ENCODE results near the gene SDK2.
"Not testable (repeated sequence)": the region's sequence is repeated elsewhere in the genome, so short reads cannot be mapped to it uniquely, and the experiment has no call there.

Gene SDK2

GRCh38 chr17:73465130-73465952 lies 178.9 kb downstream of the SDK2 start:
- DNase-seq (ENCODE audit: insufficient read length, low spot score) (no peak), FAIRE-seq (no peak)
- no peak for TF ChIP-seq CTCF (IDR thresholded peaks at IDR 0.05; ENCODE audit: insufficient read depth, missing control alignments)

DNA sequence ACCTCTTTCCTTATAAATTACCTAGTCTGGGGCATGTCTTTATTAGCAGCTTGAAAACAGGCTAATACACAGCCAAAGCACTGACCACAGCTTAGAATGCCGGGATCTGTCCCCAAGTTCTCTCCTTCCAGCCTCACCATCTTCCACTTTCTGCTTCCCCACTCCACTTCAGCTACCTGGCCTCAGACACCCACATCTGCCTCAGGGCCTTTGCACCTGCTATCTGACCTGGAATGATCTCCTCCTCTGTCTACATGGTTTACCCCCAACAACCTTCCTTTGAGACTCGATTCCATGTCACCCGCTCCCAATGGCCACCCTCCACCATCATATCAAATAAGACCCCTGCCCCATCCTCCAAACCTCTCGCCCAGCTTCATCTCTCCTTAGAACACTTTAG lies 179.8 kb downstream of the SDK2 start:
- no peak for TF ChIP-seq CTCF (IDR thresholded peaks at IDR 0.05; ENCODE audit: insufficient read depth, missing control alignments)
- FAIRE-seq, result no peak
- DNase-seq (ENCODE audit: insufficient read length, low spot score), result no peak

DNA sequence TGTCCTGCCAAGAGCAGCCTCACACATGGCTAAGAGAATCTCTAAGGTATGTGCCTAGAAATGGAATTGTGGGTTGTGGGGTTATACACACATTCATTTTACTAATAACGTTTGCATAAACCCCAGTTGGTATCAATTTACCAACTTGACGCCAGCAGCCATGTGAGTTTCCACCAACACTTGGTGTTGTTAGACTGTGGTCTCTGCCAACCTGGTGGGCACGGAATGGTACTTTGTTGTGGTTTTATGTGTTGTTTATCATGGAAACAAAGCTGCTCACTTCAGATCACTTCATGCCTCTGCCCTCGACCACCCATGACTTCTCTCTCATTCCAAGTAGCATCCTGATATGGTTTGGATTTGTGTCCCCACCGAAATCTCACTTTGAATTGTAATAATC lies 180.4 kb downstream of the SDK2 start:
- DNase-seq (ENCODE audit: insufficient read length, low spot score), result no peak
- no peak for FAIRE-seq
- TF ChIP-seq CTCF (IDR thresholded peaks at IDR 0.05; ENCODE audit: insufficient read depth, missing control alignments), result no peak

- no peak for FAIRE-seq
- no peak for DNase-seq (ENCODE audit: insufficient read length, low spot score)
- TF ChIP-seq CTCF (IDR thresholded peaks at IDR 0.05; ENCODE audit: insufficient read depth, missing control alignments), result no peak
These were observed 181.4 kb downstream of the SDK2 start for GRCh38 chr17:73462823-73463222.

DNA sequence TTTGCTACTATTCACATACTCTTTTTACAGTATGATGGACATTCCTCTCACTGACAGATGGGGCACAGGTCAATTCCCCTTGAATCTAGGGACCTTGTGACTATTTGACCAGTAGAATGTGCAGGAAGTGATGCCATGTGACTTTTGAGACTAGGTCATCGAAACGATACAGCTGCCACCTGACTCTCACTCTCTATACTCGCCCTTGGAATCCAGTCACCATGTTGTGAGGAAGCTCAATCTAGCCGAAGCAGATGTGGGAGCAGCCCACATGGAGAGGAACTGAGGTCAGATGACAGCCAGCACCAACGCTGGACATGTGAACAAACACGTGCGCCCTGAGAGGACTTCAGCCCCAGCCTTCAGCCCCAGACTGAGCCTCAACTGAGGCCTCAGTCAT lies 184.3 kb downstream of the SDK2 start:
- no peak for TF ChIP-seq CTCF (IDR thresholded peaks at IDR 0.05; ENCODE audit: insufficient read depth, missing control alignments)
- no peak for DNase-seq (ENCODE audit: insufficient read length, low spot score)
- FAIRE-seq, result no peak

GRCh38 chr17:73455767-73456166 lies 188.5 kb downstream of the SDK2 start:
- TF ChIP-seq CTCF (IDR thresholded peaks at IDR 0.05; ENCODE audit: insufficient read depth, missing control alignments), result no peak
- no peak for FAIRE-seq
- no peak for DNase-seq (ENCODE audit: insufficient read length, low spot score)

- FAIRE-seq (no peak), DNase-seq (ENCODE audit: insufficient read length, low spot score) (no peak)
- no peak for TF ChIP-seq CTCF (IDR thresholded peaks at IDR 0.05; ENCODE audit: insufficient read depth, missing control alignments)
These were observed 189.1 kb downstream of the SDK2 start for GRCh38 chr17:73455050-73455687.

- FAIRE-seq, result not testable (repeated sequence)
These were observed 190.8 kb downstream of the SDK2 start for GRCh38 chr17:73453494-73453893.

More at GRCh38 chr17:73453494-73453893, 190.8 kb downstream of the SDK2 start:
- not testable (repeated sequence) for DNase-seq (ENCODE audit: insufficient read length, low spot score)
